IMR-90 (cell line): ENCODE results near the gene RAB6A. TPM values are rescaled to one million over a fixed set of nuclear protein-coding genes. Genes with fewer than 3 reads are reported as not detected.

ENCODE experiments used
- ATAC-seq: fragments of 200-7000 bp; cut with Tn5 transposase; 2 replicates; pipeline ENCODE4 v1.9.1; 2020; ENCODE audit warnings: low read depth, mild to moderate bottlenecking, moderate library complexity
- BruUV-seq: library from RNA; stranded (reverse); fragments of 400-500 nt; replicated peaks from 2 replicates; lab custom pipeline; 2021; lab: Mats Ljungman, UMichigan
- CTCF ChIA-PET: fragments of 300-600 bp; formaldehyde crosslinking; extraction: SDS; loops from one replicate; lab custom pipeline; 2021; ENCODE audit warnings: antibody characterized with exemption; lab: Yijun Ruan, JAX
- POLR2A ChIA-PET: fragments of 300-600 bp; sonication (Branson Sonifier 250); formaldehyde crosslinking; loops from one replicate; lab custom pipeline; 2022; ENCODE audit warnings: antibody characterized with exemption; ENCODE audit not compliant: unreplicated experiment; lab: Charles Lee
- DNase-seq: peaks from one replicate; pipeline ENCODE4 v3.0.0; 2013
- H2AFZ ChIP-seq: replicated peaks from 2 replicates; pipeline ENCODE3; 2013; ENCODE audit warnings: low read length, mild to moderate bottlenecking; ENCODE audit not compliant: poor library complexity
- H2AK5ac ChIP-seq: 2 replicates; pipeline ENCODE4 v1.6.1; 2013; ENCODE audit warnings: low read depth, low read length, inconsistent platforms
- H2AK9ac ChIP-seq: replicated peaks from 2 replicates; pipeline ENCODE3; 2013; ENCODE audit warnings: mild to moderate bottlenecking, low read depth, low read length, moderate library complexity; ENCODE audit not compliant: poor library complexity
- H2BK120ac ChIP-seq: 2 replicates; pipeline ENCODE4 v1.6.1; 2013; ENCODE audit warnings: low read depth, low read length, inconsistent platforms
- H2BK15ac ChIP-seq: 3 replicates; pipeline ENCODE4 v1.6.1; 2013; ENCODE audit warnings: low read depth, low read length, inconsistent platforms
- H2BK20ac ChIP-seq: 2 replicates; pipeline ENCODE4 v1.6.1; 2013; ENCODE audit warnings: low read depth, mild to moderate bottlenecking, inconsistent platforms, low read length, moderate library complexity
- H2BK5ac ChIP-seq: 2 replicates; pipeline ENCODE4 v1.6.1; 2013; ENCODE audit warnings: mild to moderate bottlenecking, low read depth, low read length, inconsistent platforms; ENCODE audit not compliant: poor library complexity, severe bottlenecking
- H3K14ac ChIP-seq: replicated peaks from 2 replicates; pipeline ENCODE4 v1.6.1; 2013; ENCODE audit warnings: low read depth, low read length, inconsistent platforms
- H3K18ac ChIP-seq: 2 replicates; pipeline ENCODE4 v1.6.1; 2013; ENCODE audit warnings: low read depth, low read length, control low read depth
- H3K23ac ChIP-seq: 2 replicates; pipeline ENCODE4 v1.6.1; 2013; ENCODE audit warnings: low read depth, low read length, inconsistent platforms
- H3K27ac ChIP-seq: 2 replicates; pipeline ENCODE4 v1.5.1; 2013; ENCODE audit warnings: mild to moderate bottlenecking, control low read depth, low read length; ENCODE audit not compliant: insufficient read depth
- H3K27me3 ChIP-seq: 2 replicates; pipeline ENCODE4 v1.6.1; 2013; ENCODE audit warnings: low read length; ENCODE audit not compliant: control insufficient read depth, insufficient read depth
- H3K36me3 ChIP-seq: 2 replicates; pipeline ENCODE4 v1.6.1; 2013; ENCODE audit warnings: low read length, mixed read lengths; ENCODE audit not compliant: control insufficient read depth, insufficient read depth
- H3K4ac ChIP-seq: 2 replicates; pipeline ENCODE4 v1.6.1; 2013; ENCODE audit warnings: low read depth, low read length, inconsistent platforms
- H3K4me1 ChIP-seq: 2 replicates; pipeline ENCODE4 v1.6.1; 2013; ENCODE audit warnings: low read length, mixed read lengths; ENCODE audit not compliant: control insufficient read depth, insufficient read depth
- H3K4me2 ChIP-seq: 2 replicates; pipeline ENCODE4 v1.6.1; 2013; ENCODE audit warnings: low read depth, mild to moderate bottlenecking, control low read depth, low read length, moderate library complexity
- H3K4me3 ChIP-seq: 2 replicates; pipeline ENCODE4 v1.5.1; 2013; ENCODE audit warnings: low read depth, mild to moderate bottlenecking, control low read depth, low read length, moderate library complexity; ENCODE audit not compliant: insufficient read depth
- H3K56ac ChIP-seq: 2 replicates; pipeline ENCODE4 v1.6.1; 2013; ENCODE audit warnings: low read length, inconsistent platforms; ENCODE audit not compliant: insufficient read depth; ENCODE audit errors: extremely low read depth
- H3K79me1 ChIP-seq, 2 experiments: 2 replicates each; pipeline ENCODE4 v1.6.1; 2013; ENCODE audit warnings: low read length in 2 of 2, inconsistent platforms in 1 of 2, low read depth in 1 of 2
- H3K9ac ChIP-seq: 2 replicates; pipeline ENCODE4 v1.6.1; 2013; ENCODE audit warnings: low read depth, low read length, control low read depth
- H3K9me1 ChIP-seq: 2 replicates; pipeline ENCODE4 v1.6.1; 2013; ENCODE audit warnings: low read length, inconsistent platforms; ENCODE audit not compliant: insufficient read depth
- H3K9me3 ChIP-seq: 2 replicates; pipeline ENCODE4 v1.6.1; 2013; ENCODE audit warnings: low read length; ENCODE audit not compliant: control insufficient read depth, insufficient read depth
- H4K20me1 ChIP-seq: 2 replicates; pipeline ENCODE4 v1.6.1; 2013; ENCODE audit warnings: low read length, inconsistent platforms; ENCODE audit not compliant: insufficient read depth
- H4K5ac ChIP-seq: 2 replicates; pipeline ENCODE4 v1.6.1; 2013; ENCODE audit warnings: mild to moderate bottlenecking, low read depth, low read length, control low read depth
- H4K8ac ChIP-seq, 2 experiments: 2 replicates each; pipeline ENCODE4 v1.6.1; 2013; ENCODE audit warnings: low read depth in 2 of 2, low read length in 2 of 2, control low read depth in 1 of 2, inconsistent platforms in 1 of 2
- H4K91ac ChIP-seq: 2 replicates; pipeline ENCODE4 v1.6.1; 2013; ENCODE audit warnings: low read depth, low read length, inconsistent platforms; ENCODE audit not compliant: insufficient read depth
- CHD1 ChIP-seq: IDR thresholded peaks from 2 replicates; pipeline ENCODE4 v1.6.1; 2012; ENCODE audit warnings: low read depth, low read length, improper control_type of control experiment
- WGBS, 2 experiments: methylation state at CpG; one replicate each; pipeline versions ENCODE4 v1.1.5 to v1.1.7; 2013; ENCODE audit warnings: missing lambda C conversion rate in 2 of 2; ENCODE audit not compliant: insufficient read length in 1 of 2; ENCODE audit errors: extremely low coverage in 2 of 2; 5-methylcytosine and 5-hydroxymethylcytosine counted together
- dilution Hi-C: fragments of 300-500 bp; cut with HindIII; formaldehyde crosslinking; loops from one replicate; pipeline ENCODE4 v1.14.3; 2018; ENCODE audit warnings: low sequenced_read_pairs; ENCODE audit not compliant: unreplicated experiment
- in situ Hi-C: fragments of 300-500 bp; cut with MboI; formaldehyde crosslinking; loops from 3 replicates; pipeline ENCODE4 v1.14.3; 2019; ENCODE audit warnings: low sequenced_read_pairs, inconsistent platforms, mixed read lengths
- intact Hi-C: fragments of 100-400 bp; cut with micrococcal nuclease; formaldehyde crosslinking; loops from 2 replicates; pipeline ENCODE4 v1.10.0; 2022
- polyA plus RNA-seq, 3 experiments: library from polyadenylated mRNA; depleted of rRNA; stranded (reverse); fragments of >200 nt; gene quantifications; 2 replicates each; pipeline ENCODE4 v1.2.3, GENCODE V29; 2012; ENCODE audit warnings: low replicate concordance in 1 of 3
- total RNA-seq: library from RNA; depleted of rRNA; stranded (reverse); fragments of >200 nt; gene quantifications from 2 replicates; pipeline ENCODE4 v1.2.3, GENCODE V29; 2012
- TF ChIP-seq, protein P1 (sequence below): conservative IDR thresholded peaks from 2 replicates; pipeline ENCODE4 v1.5.1; 2012; ENCODE audit warnings: mild to moderate bottlenecking, low read depth, low read length, improper control_type of control experiment

Gene RAB6A
- total and polyA plus RNA-seq, 2 of the 4 experiments (the other 2 are of a cell fraction), result 65.5 to 81.0 TPM

DNA sequence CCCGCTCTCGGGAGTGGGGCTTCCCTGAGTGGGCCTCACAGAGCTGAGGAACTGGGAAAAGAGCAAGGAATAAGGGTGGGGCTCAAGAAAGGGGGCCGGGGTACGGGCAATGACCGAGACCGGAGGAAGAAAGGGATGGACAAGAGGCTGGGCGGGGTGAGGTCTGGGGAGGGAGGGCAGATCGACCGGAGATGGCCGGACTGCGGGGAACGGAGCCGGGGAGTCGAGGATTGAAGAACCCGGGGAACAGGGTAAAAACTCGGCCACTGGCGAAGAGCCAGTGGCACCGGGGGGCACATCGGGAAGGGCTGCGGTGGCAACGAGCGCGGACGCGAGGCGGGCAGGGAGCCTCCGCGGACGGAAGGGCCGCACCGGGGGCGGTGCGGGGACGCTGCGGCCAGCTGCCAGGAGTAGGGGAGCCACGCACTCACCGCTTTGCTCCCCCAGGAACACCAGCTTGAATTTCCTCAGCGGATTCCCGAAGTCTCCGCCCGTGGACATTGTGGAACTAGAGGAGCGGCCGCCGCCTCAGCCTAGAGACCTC, 667 bp downstream of the RAB6A start:
- Histone ChIP-seq H3K9me1 (peaks cover 9% of the 10 kb centered on the region), H3K18ac (peak overlapping the region; percentile 62), H2BK120ac (no peak overlapping the region), H2BK20ac (no peak overlapping the region), H4K5ac (peak overlapping the region; percentile 62), H3K36me3 (no peaks in the 10 kb centered on the region), H3K56ac (peak overlapping the region; percentile 77), H3K9me3 (no peaks in the 10 kb centered on the region), H2AK5ac (peak overlapping the region; percentile 89), H3K4me3 (peak overlapping the region; percentile 81), H3K4ac (peak overlapping the region; percentile 77), H3K9ac (peak overlapping the region; percentile 91), H2AFZ (peak overlapping the region; percentile 87), H4K8ac (peak overlapping the region; percentile 36 to 83; a peak in 2 of 4 replicates), H2BK15ac (no peak overlapping the region), H3K27me3 (no peaks in the 10 kb centered on the region), H2BK5ac (peak overlapping the region; percentile 76), H3K79me1 (peaks cover 0 to 34% of the 10 kb centered on the region in 2 experiments; a peak in 2 of 4 replicates), H3K14ac (peak overlapping the region; percentile 93), H3K4me2 (peak overlapping the region; percentile 75), H2AK9ac (peak overlapping the region; percentile 93), H3K27ac (peak overlapping the region; percentile 92), H3K4me1 (no peaks in the 10 kb centered on the region), H4K20me1 (peaks cover 44% of the 10 kb centered on the region), H3K23ac (peak overlapping the region; percentile 94), H4K91ac (peak overlapping the region; percentile 81)
- 0% methylated on average over 21 of the region's 44 CpGs; no CpG with 5 or more reads in 1 of the 2 experiments for WGBS, 2 experiments
- ChIA-PET POLR2A (interaction anchor here (2.3 kb wide), 1 partner anchor 19 kb away, joined by 11 read pairs; no protein-coding TSS in a partner anchor), CTCF (interaction anchor here (0.5 kb wide), 1 partner anchor 70 kb away, joined by 3 read pairs; no protein-coding TSS in a partner anchor)
- dilution Hi-C loops (no loop called here), in situ Hi-C loops (no loop called here), intact Hi-C loops (loop anchor here (1.0 kb wide), 1 partner anchor 116 kb away; the partner anchor contains the start of genes COA4 and PAAF1)
- TF ChIP-seq, protein P1, sequence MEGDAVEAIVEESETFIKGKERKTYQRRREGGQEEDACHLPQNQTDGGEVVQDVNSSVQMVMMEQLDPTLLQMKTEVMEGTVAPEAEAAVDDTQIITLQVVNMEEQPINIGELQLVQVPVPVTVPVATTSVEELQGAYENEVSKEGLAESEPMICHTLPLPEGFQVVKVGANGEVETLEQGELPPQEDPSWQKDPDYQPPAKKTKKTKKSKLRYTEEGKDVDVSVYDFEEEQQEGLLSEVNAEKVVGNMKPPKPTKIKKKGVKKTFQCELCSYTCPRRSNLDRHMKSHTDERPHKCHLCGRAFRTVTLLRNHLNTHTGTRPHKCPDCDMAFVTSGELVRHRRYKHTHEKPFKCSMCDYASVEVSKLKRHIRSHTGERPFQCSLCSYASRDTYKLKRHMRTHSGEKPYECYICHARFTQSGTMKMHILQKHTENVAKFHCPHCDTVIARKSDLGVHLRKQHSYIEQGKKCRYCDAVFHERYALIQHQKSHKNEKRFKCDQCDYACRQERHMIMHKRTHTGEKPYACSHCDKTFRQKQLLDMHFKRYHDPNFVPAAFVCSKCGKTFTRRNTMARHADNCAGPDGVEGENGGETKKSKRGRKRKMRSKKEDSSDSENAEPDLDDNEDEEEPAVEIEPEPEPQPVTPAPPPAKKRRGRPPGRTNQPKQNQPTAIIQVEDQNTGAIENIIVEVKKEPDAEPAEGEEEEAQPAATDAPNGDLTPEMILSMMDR, result no peak
- 0 out of 2 replicates have a peak, but pooled peaks have one; percentile 8 for TF ChIP-seq CHD1
- no TSS peak for BruUV-seq
- peak; percentile 11 for DNase-seq
- ATAC-seq, result peak; percentile 13
